Liver (tissue), 3 donors: ENCODE results near the gene GPC3.

Experiments used
- EGR1 ChIP-seq, 2 donors: IDR thresholded peaks; 2 replicates each; pipeline ENCODE4 v1.6.1; 2016 to 2018; ENCODE audit warnings: antibody characterized with exemption in 2 of 2, low read depth in 2 of 2
- HNF4G ChIP-seq: IDR thresholded peaks from 2 replicates; pipeline ENCODE4 v1.6.1; 2016; ENCODE audit warnings: antibody characterized with exemption
- JUND ChIP-seq, 2 donors: IDR thresholded peaks; 2 replicates each; pipeline ENCODE4 v1.6.1; 2016; ENCODE audit warnings: antibody characterized with exemption in 2 of 2
- RAD21 ChIP-seq, 2 donors: IDR thresholded peaks; 2 replicates each; pipeline ENCODE4 v1.6.1; 2016; ENCODE audit warnings: antibody characterized with exemption in 2 of 2, mild to moderate bottlenecking in 2 of 2
- RXRA ChIP-seq, 2 donors: IDR thresholded peaks; 2 replicates each; pipeline ENCODE4 v1.6.1; 2017 to 2018; ENCODE audit warnings: antibody characterized with exemption in 2 of 2, mild to moderate bottlenecking in 1 of 2
- SP1 ChIP-seq: IDR thresholded peaks from 2 replicates; pipeline ENCODE4 v1.6.1; 2018; ENCODE audit warnings: antibody characterized with exemption, mild to moderate bottlenecking
- TAF1 ChIP-seq: conservative IDR thresholded peaks from 2 replicates; pipeline ENCODE4 v1.6.1; 2016; ENCODE audit warnings: antibody characterized with exemption, mild to moderate bottlenecking
- YY1 ChIP-seq: IDR thresholded peaks from 2 replicates; pipeline ENCODE4 v1.6.1; 2016; ENCODE audit warnings: antibody characterized with exemption, mild to moderate bottlenecking
- ZBTB33 ChIP-seq: IDR thresholded peaks from 2 replicates; pipeline ENCODE4 v1.6.1; 2016; ENCODE audit warnings: antibody characterized with exemption
- TF ChIP-seq, protein P1 (sequence below): fragments of 150-350 bp; IDR thresholded peaks from 2 replicates; pipeline ENCODE4 v1.5.1; 2017; ENCODE audit warnings: improper control_type of control experiment, low read depth, low read length; ENCODE audit not compliant: missing input control
- TF ChIP-seq, protein P2 (sequence below): IDR thresholded peaks from 2 replicates; pipeline ENCODE4 v1.6.1; 2016; ENCODE audit warnings: antibody characterized with exemption
- TF ChIP-seq, protein P3 (sequence below): IDR thresholded peaks from 2 replicates; pipeline ENCODE4 v1.6.1; 2016; ENCODE audit warnings: antibody characterized with exemption
- donor health status: healthy.
- donor health status: healthy.

DNA sequence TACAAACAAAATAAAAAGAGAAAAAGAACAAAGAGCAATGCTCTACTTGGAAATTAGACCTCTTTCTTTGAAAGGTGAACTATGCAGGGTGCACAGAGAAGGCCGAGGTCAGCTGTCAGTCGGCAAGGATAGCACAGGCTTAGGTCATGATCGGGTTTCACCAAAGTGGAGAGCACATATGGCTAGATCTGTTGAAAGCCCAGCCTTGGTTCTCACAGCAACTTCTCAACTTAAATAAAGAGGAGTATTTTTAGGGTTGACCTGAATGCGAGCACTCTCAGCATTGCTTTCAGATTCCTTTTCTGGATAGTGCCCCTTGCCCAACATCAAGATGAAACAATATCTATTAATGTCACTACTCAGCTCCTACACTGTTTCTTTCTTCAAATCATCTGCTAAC lies 447.2 kb downstream of the GPC3 start:
- TF ChIP-seq, protein P1, sequence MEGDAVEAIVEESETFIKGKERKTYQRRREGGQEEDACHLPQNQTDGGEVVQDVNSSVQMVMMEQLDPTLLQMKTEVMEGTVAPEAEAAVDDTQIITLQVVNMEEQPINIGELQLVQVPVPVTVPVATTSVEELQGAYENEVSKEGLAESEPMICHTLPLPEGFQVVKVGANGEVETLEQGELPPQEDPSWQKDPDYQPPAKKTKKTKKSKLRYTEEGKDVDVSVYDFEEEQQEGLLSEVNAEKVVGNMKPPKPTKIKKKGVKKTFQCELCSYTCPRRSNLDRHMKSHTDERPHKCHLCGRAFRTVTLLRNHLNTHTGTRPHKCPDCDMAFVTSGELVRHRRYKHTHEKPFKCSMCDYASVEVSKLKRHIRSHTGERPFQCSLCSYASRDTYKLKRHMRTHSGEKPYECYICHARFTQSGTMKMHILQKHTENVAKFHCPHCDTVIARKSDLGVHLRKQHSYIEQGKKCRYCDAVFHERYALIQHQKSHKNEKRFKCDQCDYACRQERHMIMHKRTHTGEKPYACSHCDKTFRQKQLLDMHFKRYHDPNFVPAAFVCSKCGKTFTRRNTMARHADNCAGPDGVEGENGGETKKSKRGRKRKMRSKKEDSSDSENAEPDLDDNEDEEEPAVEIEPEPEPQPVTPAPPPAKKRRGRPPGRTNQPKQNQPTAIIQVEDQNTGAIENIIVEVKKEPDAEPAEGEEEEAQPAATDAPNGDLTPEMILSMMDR = no peak
- TF ChIP-seq TAF1 (no peak), JUND (IDR thresholded peaks at IDR 0.05) (no peak), EGR1 (IDR thresholded peaks at IDR 0.05; ENCODE audit: low read depth in 2 of 2) (no peak), ZBTB33 (no peak), RXRA (IDR thresholded peaks at IDR 0.05) (no peak), RAD21 (IDR thresholded peaks at IDR 0.05) (no peak), YY1 (no peak), HNF4G (no peak), SP1 (no peak)
- TF ChIP-seq, protein P2, sequence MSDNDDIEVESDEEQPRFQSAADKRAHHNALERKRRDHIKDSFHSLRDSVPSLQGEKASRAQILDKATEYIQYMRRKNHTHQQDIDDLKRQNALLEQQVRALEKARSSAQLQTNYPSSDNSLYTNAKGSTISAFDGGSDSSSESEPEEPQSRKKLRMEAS = no peak
- TF ChIP-seq, protein P3, sequence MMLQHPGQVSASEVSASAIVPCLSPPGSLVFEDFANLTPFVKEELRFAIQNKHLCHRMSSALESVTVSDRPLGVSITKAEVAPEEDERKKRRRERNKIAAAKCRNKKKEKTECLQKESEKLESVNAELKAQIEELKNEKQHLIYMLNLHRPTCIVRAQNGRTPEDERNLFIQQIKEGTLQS = no peak
